K562 (cell line): ENCODE measurements around the gene CCDC187. TPM values are rescaled to one million over a fixed set of nuclear protein-coding genes. Genes with fewer than 3 reads are reported as not detected.

Source experiments
- ATAC-seq: fragments of 200-7000 bp; cut with Tn5 transposase; 3 replicates; pipeline ENCODE4 v1.9.1; 2020; ENCODE audit warnings: moderate library complexity
- BruUV-seq: library from RNA; stranded (reverse); fragments of 400-500 nt; replicated peaks from 2 replicates; lab custom pipeline; 2021; lab: Mats Ljungman, UMichigan
- CTCF ChIA-PET: fragments of 300-600 bp; formaldehyde crosslinking; extraction: SDS; loops from one replicate; lab custom pipeline; 2021; ENCODE audit warnings: low intra/inter-chr PET ratio; lab: Yijun Ruan, JAX
- POLR2A ChIA-PET: fragments of 300-600, 350-650 bp; sonication (Branson Sonifier 250); formaldehyde crosslinking; extraction: SDS; loops from one replicate; lab custom pipeline; 2021; ENCODE audit warnings: antibody characterized with exemption, inconsistent platforms; lab: Yijun Ruan, JAX
- DNase-seq, 4 experiments: peaks; one replicate each; pipeline versions ENCODE4 v3.0.0 to v3.0.0-alpha.2; 2011 to 2018; ENCODE audit warnings: low spot score in 3 of 4, mixed read lengths in 3 of 4; ENCODE audit errors: extremely low read depth in 1 of 4
- FAIRE-seq: peaks from 2 replicates; lab custom pipeline; 2011; peaks lifted over from hg19 to GRCh38; lab: Jason Lieb, UNC
- H2AFZ ChIP-seq: 2 replicates; pipeline ENCODE4 v1.6.0; 2011; ENCODE audit warnings: low read depth, low read length, control low read depth, inconsistent platforms
- H3K27ac ChIP-seq: fragments of 200-600 bp; 3 replicates; pipeline ENCODE4 v1.8.0; 2011; ENCODE audit warnings: low read depth, mild to moderate bottlenecking, control low read depth, inconsistent platforms, low read length, moderate library complexity, mixed read lengths; ENCODE audit errors: extremely low read depth
- H3K27me3 ChIP-seq, 2 experiments: fragments of 300-600 bp in 1 of 2; 2 replicates in 1 of 2; 3 replicates in 1 of 2; pipeline versions ENCODE4 v1.6.0 to v1.8.0; 2011; ENCODE audit warnings: inconsistent platforms in 2 of 2, low read length in 2 of 2, mild to moderate bottlenecking in 1 of 2, mixed read lengths in 1 of 2, moderate library complexity in 1 of 2; ENCODE audit not compliant: control insufficient read depth in 2 of 2, insufficient read depth in 2 of 2
- H3K36me3 ChIP-seq: fragments of 300-600 bp; 3 replicates; pipeline ENCODE4 v1.8.0; 2011; ENCODE audit warnings: mild to moderate bottlenecking, low read length, inconsistent platforms; ENCODE audit not compliant: control insufficient read depth, insufficient read depth
- H3K4me1 ChIP-seq, 2 experiments: fragments of 200-600 bp in 1 of 2; replicated peaks in 1 of 2; 2 replicates in 1 of 2; 3 replicates in 1 of 2; pipeline versions ENCODE4 v1.5.1 to v1.8.0; 2011; ENCODE audit warnings: inconsistent platforms in 2 of 2, low read length in 2 of 2, mild to moderate bottlenecking in 1 of 2, mixed read lengths in 1 of 2, moderate library complexity in 1 of 2; ENCODE audit not compliant: control insufficient read depth in 2 of 2, insufficient read depth in 2 of 2
- H3K4me2 ChIP-seq: 2 replicates; pipeline ENCODE4 v1.6.1; 2011; ENCODE audit warnings: low read length, control low read depth, inconsistent platforms, mixed read lengths; ENCODE audit not compliant: insufficient read depth
- H3K4me3 ChIP-seq: fragments of 200-600 bp; sonication (generic), shearing (Covaris generic); 2 replicates; pipeline ENCODE4 v1.5.1; 2016; ENCODE audit warnings: control low read depth, inconsistent platforms
- H3K79me2 ChIP-seq: fragments of 200-600 bp; 3 replicates; pipeline ENCODE4 v1.8.0; 2011; ENCODE audit warnings: low read length, inconsistent platforms; ENCODE audit not compliant: control insufficient read depth, insufficient read depth
- H3K9ac ChIP-seq, 2 experiments: 2 replicates each; pipeline versions ENCODE4 v1.6.0 to v1.6.1; 2011; ENCODE audit warnings: low read depth in 2 of 2, low read length in 2 of 2, control low read depth in 1 of 2, inconsistent platforms in 1 of 2, mild to moderate bottlenecking in 1 of 2, mixed read lengths in 1 of 2; ENCODE audit not compliant: insufficient read depth in 1 of 2
- H3K9me1 ChIP-seq: one replicate; pipeline ENCODE4 v1.6.0; 2011; ENCODE audit warnings: inconsistent platforms, mild to moderate bottlenecking, low read length, moderate library complexity; ENCODE audit not compliant: control insufficient read depth, insufficient read depth
- H3K9me3 ChIP-seq: replicated peaks from 2 replicates; pipeline ENCODE4 v1.5.1; 2011; ENCODE audit warnings: low read depth, low read length, inconsistent platforms; ENCODE audit not compliant: control insufficient read depth, insufficient read depth
- H4K20me1 ChIP-seq: replicated peaks from 2 replicates; pipeline ENCODE4 v1.6.1; 2011; ENCODE audit warnings: low read length, inconsistent platforms, mixed read lengths; ENCODE audit not compliant: control insufficient read depth, insufficient read depth
- BCOR ChIP-seq: fragments of 450-650 bp; IDR thresholded peaks from 2 replicates; pipeline ENCODE4 v1.6.1; 2016
- E2F6 ChIP-seq, 2 experiments: IDR thresholded peaks; 2 replicates each; pipeline ENCODE4 v1.6.1; 2011; ENCODE audit warnings: borderline replicate concordance in 1 of 2, control low read depth in 1 of 2, low read depth in 1 of 2, low read length in 1 of 2, mild to moderate bottlenecking in 1 of 2, mixed read lengths in 1 of 2, moderate library complexity in 1 of 2; ENCODE audit not compliant: insufficient read depth in 1 of 2, insufficient read length in 1 of 2, poor library complexity in 1 of 2, severe bottlenecking in 1 of 2; ENCODE audit errors: extremely low read depth in 1 of 2
- ETV5 ChIP-seq: sonication (generic); formaldehyde crosslinking; IDR thresholded peaks from 2 replicates; pipeline ENCODE4 v1.4.0; 2020; ENCODE audit warnings: low read depth, mild to moderate bottlenecking, missing genetic modification reagents
- POLR2G ChIP-seq: fragments of 200-400 bp; formaldehyde crosslinking; IDR thresholded peaks from 2 replicates; pipeline ENCODE4 v1.6.1; 2017; ENCODE audit warnings: low read depth, mild to moderate bottlenecking, antibody characterized with exemption, low read length, moderate library complexity
- PPARD ChIP-seq: fragments of 250-450 bp; sonication (Bioruptor Pico); IDR thresholded peaks from 2 replicates; pipeline ENCODE4 v1.8.0; 2022; ENCODE audit warnings: inconsistent platforms, mild to moderate bottlenecking, moderate library complexity
- PTBP1 ChIP-seq: fragments of 200-400 bp; formaldehyde crosslinking; IDR thresholded peaks from 2 replicates; pipeline ENCODE4 v1.6.1; 2017; ENCODE audit warnings: low read depth, low read length
- SMARCA5 ChIP-seq: fragments of 450-650 bp; IDR thresholded peaks from 2 replicates; pipeline ENCODE4 v1.6.1; 2016
- ZNF79 ChIP-seq: fragments of 250-450 bp; sonication (Bioruptor Pico); IDR thresholded peaks from 2 replicates; pipeline ENCODE4 v1.4.0; 2020; ENCODE audit warnings: low read depth, mild to moderate bottlenecking, moderate library complexity
- WGBS: fragments of 100-300 bp; shearing (Covaris generic); methylation state at CpG from one replicate; pipeline ENCODE4 v1.1.6; 2016; ENCODE audit warnings: low coverage, mixed read lengths; ENCODE audit not compliant: insufficient coverage; ENCODE audit errors: missing lambda C conversion rate; 5-methylcytosine and 5-hydroxymethylcytosine counted together
- in situ Hi-C: fragments of 300-500 bp; cut with MboI; formaldehyde crosslinking; loops from 4 replicates; pipeline ENCODE4 v1.15.0; 2018; ENCODE audit warnings: inconsistent platforms, mixed read lengths
- intact Hi-C: fragments of 100-400 bp; cut with micrococcal nuclease; formaldehyde crosslinking; loops from 2 replicates; pipeline ENCODE4 v1.14.2; 2022
- polyA plus RNA-seq, 8 experiments: library from polyadenylated mRNA; depleted of rRNA in 4 of 8; stranded (reverse) in 5 of 8; unstranded in 3 of 8; fragments of >200 nt; fragmentation: Nextera tagmentation in 2 of 8; fragmentation: Illumina TruSeq in 1 of 8; extraction: Ambion mirVana in 2 of 8; extraction: Trizol in 1 of 8; gene quantifications; 2 replicates each; pipeline versions ENCODE4 v1.2.1 to v1.2.3, GENCODE V29; 2011 to 2014; ENCODE audit warnings: inconsistent platforms in 1 of 8, missing spikeins in 1 of 8
- total RNA-seq, 7 experiments: library from RNA; depleted of rRNA in 6 of 7; stranded (reverse); fragments of >200 nt in 6 of 7; fragmentation: Illumina TruSeq in 2 of 7; extraction: Trizol in 2 of 7; gene quantifications; 2 replicates each; pipeline versions ENCODE4 v1.2.1 to v1.2.3, GENCODE V29; 2011 to 2021; ENCODE audit warnings: low replicate concordance in 1 of 7

The CCDC187 gene
- total and polyA plus RNA-seq, 9 of the 15 experiments (the other 6 are each of a cell fraction or from before 2014, with no cell fraction given): not detected

DNA sequence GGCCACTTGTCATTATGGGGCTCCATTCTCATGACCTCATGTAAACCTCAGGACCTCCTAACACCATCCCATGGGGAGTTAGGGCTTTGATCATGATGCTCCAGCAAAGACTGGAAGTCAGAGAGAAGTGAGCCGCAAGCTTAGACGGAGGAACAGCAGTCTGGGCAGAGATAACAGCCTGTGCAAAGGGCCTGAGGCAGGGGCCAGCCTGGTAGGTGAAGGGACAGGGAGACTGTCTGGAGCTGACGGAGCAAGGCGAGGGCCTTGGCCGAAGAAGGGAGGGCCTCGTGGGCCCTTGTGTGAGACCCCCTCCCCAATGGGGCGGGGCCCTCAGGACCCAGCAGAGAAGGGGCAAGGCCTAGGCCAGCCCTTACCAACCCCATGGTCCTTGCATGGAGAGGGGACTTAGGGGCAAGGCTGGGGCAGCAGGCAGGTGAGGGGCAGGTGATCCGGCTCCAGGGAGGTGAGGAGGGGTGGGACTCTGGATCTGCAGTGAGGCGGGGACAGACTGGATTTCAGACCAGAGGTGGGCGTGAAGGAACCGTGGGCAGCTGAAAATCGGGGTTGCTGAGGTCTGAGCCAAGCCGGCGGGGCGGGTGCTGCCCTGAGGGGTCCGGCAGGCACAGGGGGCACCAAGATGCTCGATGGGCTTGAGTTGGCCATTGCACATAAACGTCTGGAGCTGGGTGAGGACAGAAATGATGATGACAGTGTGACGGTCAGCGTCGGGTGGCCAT lies 40.8 kb upstream of the CCDC187 start:
- H3K4me3 ChIP-seq: no peak overlapping the region
- no peak overlapping the region for H3K27ac ChIP-seq
- H3K9me3 ChIP-seq: no peaks in the 10 kb centered on the region
- peak overlapping the region in 1 of 2 experiments; percentile 91; a peak in 2 of 4 replicates for H3K9ac ChIP-seq
- in situ Hi-C loops: loop anchor here (25.0 kb wide), 1 partner anchor 293 kb away; no protein-coding TSS in a partner anchor
- ATAC-seq (no peak), DNase-seq (no peak), FAIRE-seq (no peak)
- intact Hi-C loops: no loop called here
- WGBS: 72% methylated on average over 18 of the region's 21 CpGs
- H2AFZ ChIP-seq: no peak overlapping the region
- CTCF ChIA-PET: interaction anchor here (0.9 to 1.8 kb wide), 2 partner anchors 19 to 55 kb away, joined by 4 to 7 read pairs; partner anchors contain the start of gene SNAPC4
- no peak overlapping the region for H3K4me2 ChIP-seq
- POLR2A ChIA-PET: interaction anchor here (1.3 to 1.5 kb wide), 2 partner anchors 45 to 65 kb away, joined by 6 read pairs; partner anchors contain the start of genes ENTR1 and PMPCA
- TSS peak; percentile 25 for BruUV-seq
- H3K36me3 ChIP-seq: peaks cover 4% of the 10 kb centered on the region; the same call in 1 of the 3 replicates
- H3K9me1 ChIP-seq: peaks cover 6% of the 10 kb centered on the region
- H3K27me3 ChIP-seq: no peaks in the 10 kb centered on the region
- no peaks in the 10 kb centered on the region for H3K79me2 ChIP-seq
- TF ChIP-seq PPARD (CRISPR knock-in tag) (no peak), BCOR (peak; percentile 71), E2F6 (IDR thresholded peaks at IDR 0.05; ENCODE audit: borderline replicate concordance in 1 of 2, extremely low read depth in 1 of 2, insufficient read depth in 1 of 2, insufficient read length in 1 of 2, low read depth in 1 of 2, low read length in 1 of 2, poor library complexity in 1 of 2, severe bottlenecking in 1 of 2) (no peak), POLR2G (peak; percentile 12; the same call in 1 of the 2 replicates), SMARCA5 (0 out of 2 replicates have a peak, but pooled peaks have one; percentile 29), PTBP1 (0 out of 2 replicates have a peak, but pooled peaks have one; percentile 53), ZNF79 (CRISPR knock-in tag) (no peak), ETV5 (no peak)
- H3K4me1 ChIP-seq: peaks cover 19 to 97% of the 10 kb centered on the region in 2 experiments
- H4K20me1 ChIP-seq: no peaks in the 10 kb centered on the region
